Neural cell (in vitro differentiated cells): Measurements from ENCODE around the gene RPS27L. TPM values are rescaled to one million over a fixed set of nuclear protein-coding genes. Genes with fewer than 3 reads are reported as not detected.

ENCODE experiments used
- H2AFZ ChIP-seq: fragments of 200-600, 300-800 bp; sonication (generic), shearing (Covaris generic); 2 replicates; pipeline ENCODE4 v1.6.0; 2014; ENCODE audit warnings: low read depth, mild to moderate bottlenecking, antibody characterized with exemption, low read length, moderate library complexity
- H3F3A ChIP-seq: fragments of 200-600 bp; shearing (Covaris generic); 2 replicates; pipeline ENCODE4 v1.6.1; 2016; ENCODE audit warnings: mild to moderate bottlenecking, moderate library complexity, mixed read lengths, antibody characterized with exemption, low read length; ENCODE audit not compliant: insufficient read depth, poor library complexity, severe bottlenecking
- H3K27ac ChIP-seq: fragments of 200-600, 300-800 bp; sonication (generic), shearing (Covaris generic); 2 replicates; pipeline ENCODE4 v1.5.1; 2014; ENCODE audit warnings: mild to moderate bottlenecking, low read length, moderate library complexity
- H3K27me3 ChIP-seq: fragments of 300-800, 200-600 bp; sonication (generic), shearing (Covaris generic); 2 replicates; pipeline ENCODE4 v1.6.0; 2014; ENCODE audit warnings: mild to moderate bottlenecking, low read depth, low read length, moderate library complexity; ENCODE audit not compliant: insufficient read depth
- H3K36me3 ChIP-seq: fragments of 300-800, 200-600 bp; sonication (generic), shearing (Covaris generic); 2 replicates; pipeline ENCODE4 v1.5.1; 2014; ENCODE audit warnings: mild to moderate bottlenecking, antibody characterized with exemption, low read length, moderate library complexity; ENCODE audit not compliant: insufficient read depth
- H3K4me2 ChIP-seq: fragments of 300-800, 200-600 bp; sonication (generic), shearing (Covaris generic); 2 replicates; pipeline ENCODE4 v1.6.0; 2014; ENCODE audit warnings: mild to moderate bottlenecking, low read length
- H3K4me3 ChIP-seq: fragments of 300-800, 200-600 bp; sonication (generic), shearing (Covaris generic); 2 replicates; pipeline ENCODE4 v1.5.1; 2014; ENCODE audit warnings: mild to moderate bottlenecking, low read length, moderate library complexity
- H3K79me2 ChIP-seq: fragments of 200-600 bp; shearing (Covaris generic); replicated peaks from 2 replicates; pipeline ENCODE4 v1.6.0; 2014; ENCODE audit warnings: mild to moderate bottlenecking, low read length, moderate library complexity; ENCODE audit not compliant: insufficient read depth
- H3K9ac ChIP-seq: fragments of 300-800, 200-600 bp; sonication (generic), shearing (Covaris generic); 2 replicates; pipeline ENCODE4 v1.6.1; 2016; ENCODE audit warnings: mild to moderate bottlenecking, low read length, mixed read lengths
- H3K9me2 ChIP-seq: fragments of 200-600 bp; shearing (Covaris generic); 2 replicates; pipeline ENCODE4 v1.6.1; 2016; ENCODE audit warnings: mild to moderate bottlenecking, low read length, mixed read lengths; ENCODE audit not compliant: insufficient read depth
- H3K9me3 ChIP-seq: fragments of 200-600, 300-800 bp; sonication (generic), shearing (Covaris generic); 2 replicates; pipeline ENCODE4 v1.6.1; 2016; ENCODE audit warnings: mild to moderate bottlenecking, mixed run types, low read length, moderate library complexity, mixed read lengths
- H4K20me1 ChIP-seq: fragments of 200-600 bp; shearing (Covaris generic); 2 replicates; pipeline ENCODE4 v1.6.1; 2016; ENCODE audit warnings: mild to moderate bottlenecking, mixed run types; ENCODE audit not compliant: insufficient read depth
- EP300 ChIP-seq: fragments of 450-650 bp; conservative IDR thresholded peaks from 2 replicates; pipeline ENCODE4 v1.6.1; 2014; ENCODE audit warnings: antibody characterized with exemption, mild to moderate bottlenecking, moderate library complexity; ENCODE audit not compliant: poor library complexity, severe bottlenecking
- EZH2 ChIP-seq: fragments of 200-600, 300-800 bp; shearing (Covaris generic), sonication (generic); IDR thresholded peaks from 2 replicates; pipeline ENCODE4 v1.6.1; 2014; ENCODE audit warnings: antibody characterized with exemption, low read length, borderline replicate concordance, mild to moderate bottlenecking; ENCODE audit not compliant: insufficient read depth, poor library complexity, severe bottlenecking
- MXI1 ChIP-seq: fragments of 450-650 bp; conservative IDR thresholded peaks from 2 replicates; pipeline ENCODE4 v1.6.1; 2014; ENCODE audit warnings: antibody characterized with exemption, mild to moderate bottlenecking; ENCODE audit not compliant: poor library complexity, severe bottlenecking
- POLR2AphosphoS5 ChIP-seq: IDR thresholded peaks from 2 replicates; pipeline ENCODE4 v1.6.1; 2012
- RAD21 ChIP-seq: fragments of 450-650 bp; conservative IDR thresholded peaks from 2 replicates; pipeline ENCODE4 v1.6.1; 2014; ENCODE audit warnings: antibody characterized with exemption, mild to moderate bottlenecking, moderate library complexity
- TAF1 ChIP-seq: IDR thresholded peaks from 2 replicates; pipeline ENCODE4 v1.6.1; 2012; ENCODE audit warnings: low read depth
- polyA plus RNA-seq: library from polyadenylated mRNA; depleted of rRNA; stranded (reverse); fragments of >200 nt; gene quantifications from 2 replicates; pipeline ENCODE4 v1.2.3, GENCODE V29; 2014
- TF ChIP-seq, protein P1 (sequence below): IDR thresholded peaks from 2 replicates; pipeline ENCODE4 v1.6.1; 2012; ENCODE audit warnings: borderline replicate concordance
- TF ChIP-seq, protein P2 (sequence below): fragments of 450-650 bp; IDR thresholded peaks from 2 replicates; pipeline ENCODE4 v1.5.1; 2014; ENCODE audit warnings: antibody characterized with exemption, mild to moderate bottlenecking, moderate library complexity; ENCODE audit not compliant: poor library complexity, severe bottlenecking

Gene RPS27L
- polyA plus RNA-seq, 1 donor from 2014 or later, result 58.2 TPM

DNA sequence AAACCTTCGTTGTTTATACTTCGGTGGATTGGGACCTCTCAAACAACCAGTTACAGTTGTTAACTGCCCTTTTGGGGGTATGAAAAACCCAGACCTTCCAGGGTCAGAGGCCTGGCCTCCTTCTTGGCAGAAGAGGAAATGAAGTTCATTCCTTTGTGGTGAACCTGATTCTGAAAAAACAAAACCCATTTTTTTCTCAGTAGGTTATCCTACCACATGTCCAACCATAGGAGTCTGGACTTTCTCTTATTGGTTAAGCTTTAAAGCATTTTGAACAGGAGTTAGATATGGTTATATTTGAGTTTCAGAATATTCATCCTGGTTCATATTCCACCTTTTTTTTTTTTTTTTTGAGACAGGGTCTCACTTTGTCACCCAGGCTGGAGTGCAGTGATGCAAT is 42.8 kb downstream of the RPS27L start:
- no peaks in the 10 kb centered on the region for H3K9me2 ChIP-seq
- H3F3A ChIP-seq, result no peaks in the 10 kb centered on the region
- H3K9ac ChIP-seq, result no peak overlapping the region
- no peaks in the 10 kb centered on the region for H4K20me1 ChIP-seq
- H2AFZ ChIP-seq, result no peak overlapping the region
- H3K9me3 ChIP-seq, result no peaks in the 10 kb centered on the region
- H3K79me2 ChIP-seq, result no peaks in the 10 kb centered on the region
- no peak overlapping the region for H3K4me3 ChIP-seq
- H3K27me3 ChIP-seq, result no peaks in the 10 kb centered on the region
- H3K4me2 ChIP-seq, result no peak overlapping the region
- H3K27ac ChIP-seq, result no peak overlapping the region
- no peaks in the 10 kb centered on the region for H3K36me3 ChIP-seq
- TF ChIP-seq EZH2, result no peak
- TF ChIP-seq POLR2AphosphoS5, result no peak
- no peak for TF ChIP-seq RAD21
- no peak for TF ChIP-seq MXI1
- TF ChIP-seq, protein P1, sequence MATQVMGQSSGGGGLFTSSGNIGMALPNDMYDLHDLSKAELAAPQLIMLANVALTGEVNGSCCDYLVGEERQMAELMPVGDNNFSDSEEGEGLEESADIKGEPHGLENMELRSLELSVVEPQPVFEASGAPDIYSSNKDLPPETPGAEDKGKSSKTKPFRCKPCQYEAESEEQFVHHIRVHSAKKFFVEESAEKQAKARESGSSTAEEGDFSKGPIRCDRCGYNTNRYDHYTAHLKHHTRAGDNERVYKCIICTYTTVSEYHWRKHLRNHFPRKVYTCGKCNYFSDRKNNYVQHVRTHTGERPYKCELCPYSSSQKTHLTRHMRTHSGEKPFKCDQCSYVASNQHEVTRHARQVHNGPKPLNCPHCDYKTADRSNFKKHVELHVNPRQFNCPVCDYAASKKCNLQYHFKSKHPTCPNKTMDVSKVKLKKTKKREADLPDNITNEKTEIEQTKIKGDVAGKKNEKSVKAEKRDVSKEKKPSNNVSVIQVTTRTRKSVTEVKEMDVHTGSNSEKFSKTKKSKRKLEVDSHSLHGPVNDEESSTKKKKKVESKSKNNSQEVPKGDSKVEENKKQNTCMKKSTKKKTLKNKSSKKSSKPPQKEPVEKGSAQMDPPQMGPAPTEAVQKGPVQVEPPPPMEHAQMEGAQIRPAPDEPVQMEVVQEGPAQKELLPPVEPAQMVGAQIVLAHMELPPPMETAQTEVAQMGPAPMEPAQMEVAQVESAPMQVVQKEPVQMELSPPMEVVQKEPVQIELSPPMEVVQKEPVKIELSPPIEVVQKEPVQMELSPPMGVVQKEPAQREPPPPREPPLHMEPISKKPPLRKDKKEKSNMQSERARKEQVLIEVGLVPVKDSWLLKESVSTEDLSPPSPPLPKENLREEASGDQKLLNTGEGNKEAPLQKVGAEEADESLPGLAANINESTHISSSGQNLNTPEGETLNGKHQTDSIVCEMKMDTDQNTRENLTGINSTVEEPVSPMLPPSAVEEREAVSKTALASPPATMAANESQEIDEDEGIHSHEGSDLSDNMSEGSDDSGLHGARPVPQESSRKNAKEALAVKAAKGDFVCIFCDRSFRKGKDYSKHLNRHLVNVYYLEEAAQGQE, result no peak
- TF ChIP-seq, protein P2, sequence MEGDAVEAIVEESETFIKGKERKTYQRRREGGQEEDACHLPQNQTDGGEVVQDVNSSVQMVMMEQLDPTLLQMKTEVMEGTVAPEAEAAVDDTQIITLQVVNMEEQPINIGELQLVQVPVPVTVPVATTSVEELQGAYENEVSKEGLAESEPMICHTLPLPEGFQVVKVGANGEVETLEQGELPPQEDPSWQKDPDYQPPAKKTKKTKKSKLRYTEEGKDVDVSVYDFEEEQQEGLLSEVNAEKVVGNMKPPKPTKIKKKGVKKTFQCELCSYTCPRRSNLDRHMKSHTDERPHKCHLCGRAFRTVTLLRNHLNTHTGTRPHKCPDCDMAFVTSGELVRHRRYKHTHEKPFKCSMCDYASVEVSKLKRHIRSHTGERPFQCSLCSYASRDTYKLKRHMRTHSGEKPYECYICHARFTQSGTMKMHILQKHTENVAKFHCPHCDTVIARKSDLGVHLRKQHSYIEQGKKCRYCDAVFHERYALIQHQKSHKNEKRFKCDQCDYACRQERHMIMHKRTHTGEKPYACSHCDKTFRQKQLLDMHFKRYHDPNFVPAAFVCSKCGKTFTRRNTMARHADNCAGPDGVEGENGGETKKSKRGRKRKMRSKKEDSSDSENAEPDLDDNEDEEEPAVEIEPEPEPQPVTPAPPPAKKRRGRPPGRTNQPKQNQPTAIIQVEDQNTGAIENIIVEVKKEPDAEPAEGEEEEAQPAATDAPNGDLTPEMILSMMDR, result no peak

DNA sequence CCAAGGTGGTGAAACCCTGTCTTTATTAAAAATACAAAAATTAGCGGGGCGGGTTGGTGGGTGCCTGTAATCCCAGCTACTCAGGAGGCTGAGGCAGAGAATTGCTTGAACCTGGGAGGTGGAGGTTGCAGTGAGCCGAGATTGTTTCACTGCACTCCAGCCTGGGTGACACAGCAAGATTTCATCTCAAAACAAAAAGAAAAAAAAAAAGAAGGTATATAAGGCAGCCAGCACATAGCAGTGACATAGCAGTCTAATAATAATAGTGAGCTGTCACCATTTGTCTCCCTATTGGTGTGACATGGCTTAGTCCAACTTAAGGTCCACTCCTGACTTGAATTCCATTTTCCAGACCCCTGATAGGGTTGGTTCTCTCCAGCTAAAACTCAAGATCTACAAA is 44.4 kb downstream of the RPS27L start:
- Histone ChIP-seq H3K27me3 (no peaks in the 10 kb centered on the region), H3K4me2 (no peak overlapping the region), H3K9me2 (no peaks in the 10 kb centered on the region), H3K27ac (no peak overlapping the region), H3K9ac (no peak overlapping the region), H2AFZ (no peak overlapping the region), H3K4me3 (no peak overlapping the region), H3F3A (no peaks in the 10 kb centered on the region), H3K79me2 (no peaks in the 10 kb centered on the region), H3K9me3 (no peaks in the 10 kb centered on the region), H4K20me1 (no peaks in the 10 kb centered on the region), H3K36me3 (no peaks in the 10 kb centered on the region)
- TF ChIP-seq POLR2AphosphoS5 (no peak), TAF1 (no peak), EP300 (no peak), EZH2 (no peak)
- TF ChIP-seq, protein P1, result no peak
